H1 (cell line): ENCODE results near the gene SRP14. TPM values are rescaled to one million over a fixed set of nuclear protein-coding genes. Genes with fewer than 3 reads are reported as not detected.

Source experiments
- BACH1 ChIP-seq: IDR thresholded peaks from 2 replicates; pipeline ENCODE4 v1.6.1; 2012; ENCODE audit warnings: low read length, improper control_type of control experiment
- BRCA1 ChIP-seq: IDR thresholded peaks from 2 replicates; pipeline ENCODE4 v1.6.1; 2012; ENCODE audit warnings: low read depth, low read length, improper control_type of control experiment
- CREB1 ChIP-seq: IDR thresholded peaks from 2 replicates; pipeline ENCODE4 v1.6.1; 2012; ENCODE audit warnings: inconsistent platforms
- JUND ChIP-seq: IDR thresholded peaks from 2 replicates; pipeline ENCODE4 v1.6.1; 2011; ENCODE audit warnings: mild to moderate bottlenecking, improper control_type of control experiment, low read length
- MAFK ChIP-seq: IDR thresholded peaks from 2 replicates; pipeline ENCODE4 v1.6.1; 2012; ENCODE audit warnings: low read depth, mild to moderate bottlenecking, improper control_type of control experiment, low read length
- MAX ChIP-seq: IDR thresholded peaks from 2 replicates; pipeline ENCODE4 v1.6.1; 2012; ENCODE audit warnings: inconsistent platforms
- RFX5 ChIP-seq: IDR thresholded peaks from 2 replicates; pipeline ENCODE4 v1.6.1; 2011; ENCODE audit warnings: low read depth, low read length, improper control_type of control experiment, borderline replicate concordance
- SUZ12 ChIP-seq: fragments of 200-600 bp; sonication (generic); IDR thresholded peaks from 2 replicates; pipeline ENCODE4 v1.6.1; 2012; ENCODE audit warnings: mild to moderate bottlenecking, inconsistent platforms, low read length, moderate library complexity, mixed read lengths
- TBP ChIP-seq: IDR thresholded peaks from 2 replicates; pipeline ENCODE4 v1.6.1; 2011; ENCODE audit warnings: low read depth, low read length, improper control_type of control experiment
- polyA plus RNA-seq, 7 experiments: library from polyadenylated mRNA; depleted of rRNA in 3 of 7; stranded (reverse) in 5 of 7; unstranded in 2 of 7; fragments of >200 nt in 5 of 7; fragments of 200-250 nt in 2 of 7; gene quantifications; 1 replicate in 5 of 7; 2 replicates in 1 of 7; 4 replicates in 1 of 7; pipeline versions ENCODE4 v1.2.1 to v1.2.3, GENCODE V29; 2011 to 2013; ENCODE audit warnings: missing spikeins in 2 of 7, mixed read lengths in 2 of 7
- total RNA-seq: library from RNA; stranded (reverse); fragmentation: NEBNext Ultra II Directional; extraction: Animal tissue kit (Norgen Biotek cat#: 25700); gene quantifications from 2 replicates; pipeline ENCODE4 v1.2.1, GENCODE V29; 2021

SRP14 gene
- total and polyA plus RNA-seq, 2 of the 8 experiments (the other 6 are each of a cell fraction or from before 2014, with no cell fraction given) = 186 to 223 TPM

- TF ChIP-seq CREB1 = no peak
- no peak for TF ChIP-seq JUND
- TF ChIP-seq BRCA1 = no peak
- TF ChIP-seq SUZ12 = no peak
- no peak for TF ChIP-seq BACH1
- no peak for TF ChIP-seq MAX
- TF ChIP-seq RFX5 = no peak
- TF ChIP-seq TBP = no peak
- TF ChIP-seq MAFK = no peak
Measured at GRCh38 chr15:40067921-40068624, 29.1 kb upstream of the SRP14 start (continued).
